Suprapubic skin (tissue), 4 donors: ENCODE data around the gene MAP2K2.

ENCODE experiments used
- POLR2A ChIP-seq, 2 donors: fragments of 450-650 bp; IDR thresholded peaks; one replicate each; pipeline ENCODE4 v1.6.1; 2017; ENCODE audit warnings: antibody characterized with exemption in 2 of 2, mild to moderate bottlenecking in 2 of 2, moderate library complexity in 2 of 2
- POLR2AphosphoS5 ChIP-seq, 3 donors: sonication (generic); formaldehyde crosslinking; IDR thresholded peaks; one replicate each; pipeline ENCODE4 v1.6.1; 2017; ENCODE audit warnings: antibody characterized with exemption in 3 of 3
- TF ChIP-seq, protein P1 (sequence below), 2 donors: fragments of 200-600 bp in 1 of 2; fragments of 450-650 bp in 1 of 2; sonication (generic) in 1 of 2; IDR thresholded peaks; one replicate each; pipeline ENCODE4 v1.5.1; 2016 to 2019; ENCODE audit warnings: antibody characterized with exemption in 2 of 2, mild to moderate bottlenecking in 1 of 2, moderate library complexity in 1 of 2

DNA sequence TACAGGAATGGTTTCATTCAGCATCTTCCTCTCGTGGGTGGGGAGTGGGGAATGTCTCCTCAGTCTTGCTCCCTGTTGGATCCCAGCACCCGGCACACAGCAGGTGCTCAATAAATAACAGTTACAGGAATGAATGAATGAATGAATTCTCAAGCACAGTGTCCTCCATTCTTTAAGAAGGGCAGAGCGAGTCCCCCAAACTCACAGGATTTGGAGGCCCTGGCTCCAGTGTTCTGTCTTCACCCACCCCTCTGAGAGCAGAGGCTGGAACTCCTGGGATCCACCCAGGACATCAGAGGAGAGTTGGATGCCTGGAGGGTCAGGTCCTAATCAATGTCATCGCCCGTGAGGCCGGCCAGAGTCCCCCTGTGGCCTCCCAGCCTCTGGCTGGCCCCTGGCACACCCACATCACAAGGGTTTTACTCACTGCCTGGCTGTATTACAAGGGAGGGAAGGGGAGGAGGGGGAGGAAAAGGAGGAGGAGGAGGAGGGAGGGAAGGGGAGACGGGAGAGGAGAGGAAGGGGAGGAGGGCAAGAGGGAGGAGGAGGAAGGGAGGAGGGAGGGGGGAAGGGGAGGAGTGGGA lies 20.8 kb upstream of the MAP2K2 start:
- TF ChIP-seq, protein P1, sequence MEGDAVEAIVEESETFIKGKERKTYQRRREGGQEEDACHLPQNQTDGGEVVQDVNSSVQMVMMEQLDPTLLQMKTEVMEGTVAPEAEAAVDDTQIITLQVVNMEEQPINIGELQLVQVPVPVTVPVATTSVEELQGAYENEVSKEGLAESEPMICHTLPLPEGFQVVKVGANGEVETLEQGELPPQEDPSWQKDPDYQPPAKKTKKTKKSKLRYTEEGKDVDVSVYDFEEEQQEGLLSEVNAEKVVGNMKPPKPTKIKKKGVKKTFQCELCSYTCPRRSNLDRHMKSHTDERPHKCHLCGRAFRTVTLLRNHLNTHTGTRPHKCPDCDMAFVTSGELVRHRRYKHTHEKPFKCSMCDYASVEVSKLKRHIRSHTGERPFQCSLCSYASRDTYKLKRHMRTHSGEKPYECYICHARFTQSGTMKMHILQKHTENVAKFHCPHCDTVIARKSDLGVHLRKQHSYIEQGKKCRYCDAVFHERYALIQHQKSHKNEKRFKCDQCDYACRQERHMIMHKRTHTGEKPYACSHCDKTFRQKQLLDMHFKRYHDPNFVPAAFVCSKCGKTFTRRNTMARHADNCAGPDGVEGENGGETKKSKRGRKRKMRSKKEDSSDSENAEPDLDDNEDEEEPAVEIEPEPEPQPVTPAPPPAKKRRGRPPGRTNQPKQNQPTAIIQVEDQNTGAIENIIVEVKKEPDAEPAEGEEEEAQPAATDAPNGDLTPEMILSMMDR (IDR thresholded peaks at IDR 0.05): no peak
- TF ChIP-seq POLR2AphosphoS5 (IDR thresholded peaks at IDR 0.05) (no peak), POLR2A (IDR thresholded peaks at IDR 0.05) (no peak)
